ENCODE results near the gene THSD1.
"Not testable (repeated sequence)": the region's sequence is repeated elsewhere in the genome, so short reads cannot be mapped to it uniquely, and the experiment has no call there.

DNA sequence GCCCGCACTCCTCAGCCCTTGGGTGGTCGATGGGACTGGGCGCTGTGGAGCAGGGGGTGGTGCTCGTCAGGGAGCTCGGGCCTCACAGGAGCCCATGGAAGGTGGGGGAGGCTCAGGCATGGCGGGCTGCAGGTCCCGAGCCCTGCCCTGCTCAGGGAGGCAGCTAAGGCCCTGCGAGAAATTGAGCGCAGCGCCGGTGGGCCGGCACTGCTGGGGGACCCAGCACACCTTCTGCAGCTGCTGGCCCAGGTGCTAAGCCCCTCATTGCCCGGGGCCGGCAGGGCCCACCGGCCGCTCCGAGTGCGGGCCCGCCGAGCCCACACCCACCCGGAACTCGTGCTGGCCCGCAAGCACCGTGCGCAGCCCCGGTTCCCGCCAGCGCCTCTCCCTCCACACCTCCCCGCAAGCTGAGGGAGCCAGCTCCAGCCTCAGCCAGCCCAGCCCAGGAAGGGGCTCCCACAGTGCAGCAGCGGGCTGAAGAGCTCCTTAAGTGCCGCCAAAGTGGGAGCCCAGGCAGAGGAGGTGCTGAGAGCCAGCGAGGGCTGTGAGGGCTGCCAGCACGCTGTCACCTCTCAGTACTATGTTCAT lies 2.2 kb upstream of the THSD1 start:
- TF ChIP-seq POLR2A (IDR thresholded peaks at IDR 0.05) = not testable (repeated sequence)
- TF ChIP-seq, protein P1, sequence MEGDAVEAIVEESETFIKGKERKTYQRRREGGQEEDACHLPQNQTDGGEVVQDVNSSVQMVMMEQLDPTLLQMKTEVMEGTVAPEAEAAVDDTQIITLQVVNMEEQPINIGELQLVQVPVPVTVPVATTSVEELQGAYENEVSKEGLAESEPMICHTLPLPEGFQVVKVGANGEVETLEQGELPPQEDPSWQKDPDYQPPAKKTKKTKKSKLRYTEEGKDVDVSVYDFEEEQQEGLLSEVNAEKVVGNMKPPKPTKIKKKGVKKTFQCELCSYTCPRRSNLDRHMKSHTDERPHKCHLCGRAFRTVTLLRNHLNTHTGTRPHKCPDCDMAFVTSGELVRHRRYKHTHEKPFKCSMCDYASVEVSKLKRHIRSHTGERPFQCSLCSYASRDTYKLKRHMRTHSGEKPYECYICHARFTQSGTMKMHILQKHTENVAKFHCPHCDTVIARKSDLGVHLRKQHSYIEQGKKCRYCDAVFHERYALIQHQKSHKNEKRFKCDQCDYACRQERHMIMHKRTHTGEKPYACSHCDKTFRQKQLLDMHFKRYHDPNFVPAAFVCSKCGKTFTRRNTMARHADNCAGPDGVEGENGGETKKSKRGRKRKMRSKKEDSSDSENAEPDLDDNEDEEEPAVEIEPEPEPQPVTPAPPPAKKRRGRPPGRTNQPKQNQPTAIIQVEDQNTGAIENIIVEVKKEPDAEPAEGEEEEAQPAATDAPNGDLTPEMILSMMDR (IDR thresholded peaks at IDR 0.05) = not testable (repeated sequence)
